GM18505 (cell line): ENCODE results near the gene PLXND1.
"Not testable (repeated sequence)": the region's sequence is repeated elsewhere in the genome, so short reads cannot be mapped to it uniquely, and the experiment has no call there.

Source experiments
- ATAC-seq: cut with Tn5 transposase; IDR thresholded peaks from one replicate; pipeline ENCODE4 v1.9.1; 2021; ENCODE audit not compliant: unreplicated experiment
- POLR2A ChIP-seq: IDR thresholded peaks from 4 replicates; pipeline ENCODE4 v1.6.1; 2011; ENCODE audit warnings: borderline replicate concordance; ENCODE audit not compliant: insufficient read depth, insufficient read length; ENCODE audit errors: extremely low read depth

PLXND1 gene

DNA sequence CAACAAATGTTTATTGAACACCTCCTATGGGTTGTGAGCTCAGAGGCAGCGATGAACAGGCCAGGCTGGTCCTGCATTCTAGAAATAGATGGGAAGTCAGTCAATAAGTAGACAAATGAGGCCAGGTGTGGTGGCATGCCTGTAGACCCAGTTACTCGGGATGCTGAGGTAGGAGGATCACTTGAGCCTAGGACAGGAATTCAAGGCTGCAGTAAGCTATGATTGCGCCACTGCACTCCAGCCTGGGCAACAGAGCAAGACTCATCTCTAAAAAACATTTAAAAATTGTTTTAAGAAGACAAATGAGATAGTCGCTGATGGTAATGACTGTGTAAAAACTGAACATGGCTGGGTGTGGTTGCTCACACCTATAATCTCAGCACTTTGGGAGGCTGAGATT, 82.4 kb downstream of the PLXND1 start:
- no peak for TF ChIP-seq POLR2A
- ATAC-seq = no peak

- ATAC-seq = no peak
- TF ChIP-seq POLR2A = no peak
Measured at GRCh38 chr3:129522953-129523352, 83.5 kb downstream of the PLXND1 start.

DNA sequence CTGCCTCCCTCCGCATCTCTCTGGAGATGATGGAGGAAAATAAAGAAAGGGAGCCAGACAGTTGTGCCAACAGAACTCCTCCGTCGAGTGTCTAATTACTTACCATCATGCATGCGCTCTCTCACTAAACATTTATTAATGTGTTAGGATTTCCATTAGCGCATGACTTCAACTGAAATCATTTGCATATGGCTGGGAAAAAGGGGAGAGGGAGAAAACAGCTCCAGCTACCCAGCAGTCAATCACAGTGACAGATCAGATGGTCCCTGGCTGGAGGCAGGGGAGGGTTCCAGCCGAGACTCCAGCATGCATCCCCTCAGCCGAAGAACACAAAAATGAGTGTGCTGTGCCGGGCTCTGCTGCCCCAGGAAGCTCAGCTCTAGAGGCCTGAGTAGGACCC, 84.9 kb downstream of the PLXND1 start:
- TF ChIP-seq POLR2A = no peak
- ATAC-seq = no peak

DNA sequence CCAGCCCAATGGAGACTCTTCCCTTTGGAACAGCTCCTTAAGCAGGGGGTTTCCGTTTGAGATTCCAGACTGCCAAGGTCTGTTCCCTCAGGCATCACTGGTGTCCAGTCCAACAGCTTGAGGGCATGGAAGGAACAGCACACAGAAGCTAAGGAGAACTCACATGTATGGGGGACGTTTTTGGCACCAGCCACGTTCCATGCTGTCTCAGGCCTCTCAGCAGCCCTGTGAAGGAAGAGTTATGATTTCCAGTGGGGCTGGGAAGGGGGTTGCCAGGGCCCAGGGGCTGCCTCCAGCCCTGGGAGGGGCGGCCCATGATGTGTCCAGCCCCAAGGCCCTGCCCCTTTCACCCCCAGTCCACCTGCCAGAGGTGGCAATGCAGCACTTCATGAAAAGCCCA, 85.5 kb downstream of the PLXND1 start:
- TF ChIP-seq POLR2A = no peak
- ATAC-seq = no peak

DNA sequence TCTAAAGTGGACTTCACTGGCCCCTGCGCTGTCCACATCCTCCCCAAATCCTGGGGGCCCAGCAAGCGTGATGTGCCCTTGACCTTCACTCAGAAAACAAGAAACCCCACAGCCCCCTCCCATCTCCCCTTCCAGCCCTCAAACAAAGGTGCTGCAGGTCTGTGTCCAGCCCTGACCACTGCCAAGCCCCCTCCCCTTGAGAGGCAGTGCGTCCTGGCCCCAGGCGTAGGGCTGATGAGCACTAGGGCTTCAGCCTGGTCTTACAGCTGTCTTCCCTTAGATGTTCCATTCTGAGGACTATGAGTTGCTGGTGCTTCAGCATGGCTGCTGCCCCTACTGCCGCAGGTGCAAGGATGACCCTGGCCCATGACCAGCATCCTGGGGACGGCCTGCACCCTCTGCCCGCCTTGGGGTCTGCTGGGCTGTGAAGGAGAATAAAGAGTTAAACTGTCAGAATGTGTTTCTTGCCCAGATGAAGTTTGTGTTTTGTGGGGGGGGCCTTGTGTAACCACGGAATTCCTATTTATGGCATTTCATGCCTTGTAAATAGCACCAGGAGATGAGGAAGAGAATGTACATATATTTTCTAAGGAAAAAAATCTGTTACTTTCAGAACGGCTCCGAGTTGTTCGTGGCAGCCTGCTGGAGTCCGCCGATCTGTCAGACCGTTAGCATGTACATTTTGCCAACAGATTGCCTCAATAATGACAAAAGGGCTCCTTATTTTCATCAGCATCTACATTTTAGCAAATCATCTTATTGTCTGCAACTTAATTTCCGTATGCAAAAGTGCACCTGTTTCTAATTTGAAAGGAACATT, 86.4 kb downstream of the PLXND1 start:
- no peak for TF ChIP-seq POLR2A
- ATAC-seq = no peak

GRCh38 chr3:129519449-129519848, 87.0 kb downstream of the PLXND1 start:
- ATAC-seq = no peak
- no peak for TF ChIP-seq POLR2A

DNA sequence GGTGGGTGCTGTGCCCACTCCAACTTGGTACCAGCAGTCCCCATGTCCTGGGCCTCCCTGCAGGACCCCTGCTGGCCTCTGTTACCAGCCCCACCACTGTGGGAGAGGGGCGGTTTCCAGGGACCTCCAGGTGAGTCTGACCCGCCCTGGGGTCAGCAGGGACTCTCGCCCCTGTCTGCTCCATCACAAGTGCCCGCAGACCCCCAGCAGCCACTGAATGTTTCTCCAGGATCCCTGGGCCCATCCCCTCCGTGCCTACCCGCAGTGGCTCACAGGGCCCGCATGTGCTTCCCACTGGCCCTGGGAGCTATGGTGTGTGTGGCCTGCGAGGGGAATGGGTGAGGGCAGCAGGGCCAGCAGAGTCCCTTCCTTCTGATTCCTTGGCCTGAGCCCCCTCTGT, 87.9 kb downstream of the PLXND1 start:
- ATAC-seq = no peak
- TF ChIP-seq POLR2A = no peak

DNA sequence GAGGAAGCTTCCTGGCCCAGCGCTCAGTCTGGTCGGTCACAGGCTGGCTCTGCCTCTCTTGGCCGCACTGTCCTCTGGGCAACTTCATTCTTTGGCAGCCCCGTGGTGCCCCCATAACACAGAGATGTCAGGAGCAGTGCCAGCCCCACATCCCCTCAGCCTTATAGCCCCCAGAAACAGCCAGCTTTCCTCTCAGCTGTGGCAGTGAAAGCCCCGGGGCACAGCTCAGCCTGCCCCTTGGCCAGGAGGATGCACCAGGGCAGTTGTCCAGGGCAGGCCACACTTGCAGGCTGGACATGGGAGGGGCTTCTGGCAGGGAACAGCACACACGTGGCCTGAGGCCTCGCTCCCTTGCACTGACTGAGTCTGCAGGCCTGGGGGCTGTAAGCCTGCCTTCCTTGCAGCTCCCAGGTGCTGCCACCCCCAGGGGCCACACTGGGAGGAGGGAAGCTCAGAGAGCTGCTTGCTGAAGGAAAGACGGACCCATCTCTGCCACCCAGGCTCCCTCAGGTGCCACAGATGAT, 88.4 kb downstream of the PLXND1 start:
- TF ChIP-seq POLR2A = no peak
- ATAC-seq = no peak

GRCh38 chr3:129517516-129517915, 89.0 kb downstream of the PLXND1 start:
- TF ChIP-seq POLR2A = no peak
- no peak for ATAC-seq

GRCh38 chr3:129515821-129516432, 90.5 kb downstream of the PLXND1 start:
- not testable (repeated sequence) for ATAC-seq

GRCh38 chr3:129515108-129515820, 91.2 kb downstream of the PLXND1 start:
- not testable (repeated sequence) for ATAC-seq

DNA sequence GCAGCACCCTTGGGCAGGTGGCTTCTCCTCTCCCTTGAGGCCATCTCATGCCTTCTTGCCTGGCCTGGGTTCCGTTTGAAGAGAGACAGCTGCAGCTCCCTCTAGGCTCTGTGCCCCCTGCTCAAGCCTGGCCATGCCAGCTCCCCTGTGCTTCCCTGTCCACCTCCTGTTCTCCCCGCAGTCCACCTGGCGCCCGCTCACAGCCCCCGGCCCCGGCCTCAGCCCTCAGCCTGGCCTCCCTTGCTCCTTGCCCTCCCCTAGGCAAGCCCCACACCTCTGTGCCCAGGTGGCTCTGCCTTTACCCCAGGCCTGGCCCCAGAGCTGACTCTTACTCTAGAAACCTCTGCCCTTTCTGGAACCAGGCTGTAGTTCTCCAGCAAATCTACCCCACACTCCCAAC, 91.9 kb downstream of the PLXND1 start:
- no peak for TF ChIP-seq POLR2A
- ATAC-seq = no peak

GRCh38 chr3:129514110-129514509, 92.4 kb downstream of the PLXND1 start:
- TF ChIP-seq POLR2A = no peak
- no peak for ATAC-seq

DNA sequence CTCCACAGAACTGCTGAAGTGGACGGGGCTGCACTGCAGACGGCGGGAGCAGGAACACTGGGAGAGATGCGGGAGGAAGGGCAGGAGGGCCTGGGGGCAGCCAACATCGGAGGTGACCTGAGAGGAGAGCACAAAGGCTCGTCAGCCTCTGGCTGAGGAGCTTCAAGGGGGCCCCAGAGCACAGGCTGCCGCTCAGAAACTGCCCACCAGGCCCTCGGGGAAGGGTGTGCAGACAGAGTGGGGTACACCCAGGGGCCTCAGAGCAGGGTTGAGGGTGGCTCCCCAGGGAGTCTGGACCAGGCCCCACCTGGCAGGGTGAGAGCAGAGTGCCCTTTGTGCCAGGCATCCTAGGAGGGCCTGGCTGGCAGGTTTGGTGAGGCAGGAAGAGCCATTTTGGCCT, 92.8 kb downstream of the PLXND1 start:
- no peak for ATAC-seq
- no peak for TF ChIP-seq POLR2A
